GM19239 (cell line): ENCODE data around the gene MANSC1.
A peak's percentile ranks its signal among the peaks of the same experiment; 100 is the strongest.

Experiments
- DNase-seq: peaks from one replicate; pipeline ENCODE4 v3.0.0; 2011; ENCODE audit warnings: low spot score; ENCODE audit not compliant: insufficient read length
- FAIRE-seq: peaks from 2 replicates; lab custom pipeline; 2011; peaks lifted over from hg19 to GRCh38; lab: Jason Lieb, UNC

MANSC1 gene

GRCh38 chr12:12349711-12350665, at the start of gene MANSC1:
Gene MANSC1 (minus strand): TSS chr12:12350242. CDS start chr12:12343314, 6,928 bp downstream.
- no peak for DNase-seq
- no peak for FAIRE-seq

DNA sequence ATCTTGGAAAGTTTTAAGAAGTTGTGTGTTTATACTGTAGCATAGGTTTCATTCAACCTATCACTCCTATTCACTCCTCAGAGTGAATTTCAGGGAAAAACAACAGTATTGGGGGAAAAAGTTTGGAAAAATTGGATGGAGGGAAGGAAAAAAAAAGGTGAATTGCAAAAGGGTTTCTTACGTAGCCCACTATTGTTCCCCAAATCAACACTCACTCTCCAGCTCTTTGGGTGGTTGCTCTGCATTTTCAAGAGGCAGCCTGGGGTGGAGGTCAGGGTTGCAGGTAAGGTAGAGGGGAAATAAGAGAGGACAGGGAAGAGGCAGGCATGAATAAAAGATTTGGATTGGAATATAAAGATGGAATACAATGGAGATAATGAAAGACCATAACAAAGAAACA, 49.1 kb upstream of the MANSC1 start:
- FAIRE-seq, result no peak
- DNase-seq, result no peak

DNA sequence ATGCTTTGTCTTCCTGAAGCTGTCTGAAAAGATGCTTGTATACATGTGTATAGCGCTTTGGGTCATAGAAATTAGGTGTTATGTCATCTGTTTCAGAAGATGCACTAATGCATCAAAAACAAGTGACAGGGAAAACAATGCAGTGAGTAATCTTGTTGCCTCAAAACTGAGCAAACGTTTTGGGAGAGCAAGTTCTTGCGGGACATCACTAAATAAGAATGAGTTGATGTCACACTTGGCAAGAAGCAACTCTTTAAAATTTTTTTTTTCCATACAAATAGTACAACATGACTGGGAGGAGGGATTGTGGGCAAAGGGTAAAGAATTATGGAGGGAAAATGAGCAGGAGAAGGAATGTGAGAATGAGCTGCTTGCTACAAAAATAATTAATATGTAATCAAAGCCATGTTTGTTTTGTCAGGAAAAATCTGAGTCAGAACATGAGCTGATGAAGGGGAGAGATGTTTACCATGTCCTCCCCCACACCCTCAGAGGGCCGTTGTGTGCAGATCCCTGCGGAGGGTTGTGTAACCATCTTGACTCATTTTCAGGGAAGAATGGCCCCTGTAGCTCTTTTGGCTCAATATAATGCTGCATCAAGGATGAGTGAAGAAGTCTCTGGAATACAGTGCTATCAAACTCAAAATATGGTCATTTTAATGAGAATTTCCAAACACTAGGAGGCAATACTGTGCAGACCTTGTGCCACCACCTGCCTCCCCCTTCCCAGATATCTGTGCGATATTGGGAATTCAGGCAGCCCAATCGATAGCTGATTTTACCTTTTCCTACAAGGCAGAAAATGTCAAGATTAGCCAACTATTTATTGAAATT, 48.2 kb upstream of the MANSC1 start:
- no peak for DNase-seq
- no peak for FAIRE-seq

GRCh38 chr12:12397184-12397583, 47.1 kb upstream of the MANSC1 start:
- FAIRE-seq (no peak), DNase-seq (no peak)

GRCh38 chr12:12396694-12397093, 46.7 kb upstream of the MANSC1 start:
- FAIRE-seq, result no peak
- DNase-seq, result no peak

GRCh38 chr12:12393171-12393570, 43.1 kb upstream of the MANSC1 start:
- DNase-seq (no peak), FAIRE-seq (no peak)

DNA sequence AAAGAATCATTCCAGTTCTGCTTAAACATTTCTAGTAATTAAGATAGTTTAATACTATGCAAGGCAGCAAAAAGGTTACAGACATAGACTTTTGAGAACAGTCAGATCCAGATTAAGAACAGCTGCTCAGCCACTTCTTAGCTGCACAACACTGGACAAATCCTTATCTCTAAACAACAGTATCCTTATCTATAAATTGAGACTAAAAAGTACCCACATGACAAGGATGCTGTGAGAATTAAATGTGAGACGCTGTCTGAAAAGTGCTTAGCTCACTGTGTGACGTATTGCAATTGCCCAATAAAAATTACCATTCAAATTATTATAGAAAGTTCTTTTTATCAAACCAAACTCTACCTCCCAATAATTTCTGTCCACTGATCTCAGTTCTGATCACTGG, 42.4 kb upstream of the MANSC1 start:
- DNase-seq, result no peak
- FAIRE-seq, result no peak

DNA sequence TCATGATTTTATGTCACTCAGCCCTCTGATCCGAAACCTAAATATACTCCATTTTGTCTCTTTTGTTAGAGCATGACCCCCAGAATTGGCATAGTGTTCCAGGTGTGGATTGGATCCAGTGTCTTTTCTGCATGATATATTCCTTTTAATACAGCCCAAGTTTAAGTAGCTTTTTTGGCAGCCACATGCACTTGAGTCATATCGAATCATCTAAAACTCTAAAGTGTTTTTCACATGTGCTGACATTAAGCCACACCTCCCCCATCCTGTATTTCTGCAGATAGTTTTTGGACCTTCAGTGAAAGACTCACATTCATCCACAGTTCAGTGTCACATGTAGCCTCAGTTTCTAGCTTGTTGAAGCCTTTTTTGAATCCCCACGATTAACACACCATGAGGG, 37.5 kb upstream of the MANSC1 start:
- no peak for DNase-seq
- no peak for FAIRE-seq

- DNase-seq (no peak), FAIRE-seq (no peak)
Measured at GRCh38 chr12:12384571-12385340, 34.7 kb upstream of the MANSC1 start.

- FAIRE-seq (peak; percentile 33), DNase-seq (no peak)
Measured at GRCh38 chr12:12381982-12382381, 31.9 kb upstream of the MANSC1 start.

DNA sequence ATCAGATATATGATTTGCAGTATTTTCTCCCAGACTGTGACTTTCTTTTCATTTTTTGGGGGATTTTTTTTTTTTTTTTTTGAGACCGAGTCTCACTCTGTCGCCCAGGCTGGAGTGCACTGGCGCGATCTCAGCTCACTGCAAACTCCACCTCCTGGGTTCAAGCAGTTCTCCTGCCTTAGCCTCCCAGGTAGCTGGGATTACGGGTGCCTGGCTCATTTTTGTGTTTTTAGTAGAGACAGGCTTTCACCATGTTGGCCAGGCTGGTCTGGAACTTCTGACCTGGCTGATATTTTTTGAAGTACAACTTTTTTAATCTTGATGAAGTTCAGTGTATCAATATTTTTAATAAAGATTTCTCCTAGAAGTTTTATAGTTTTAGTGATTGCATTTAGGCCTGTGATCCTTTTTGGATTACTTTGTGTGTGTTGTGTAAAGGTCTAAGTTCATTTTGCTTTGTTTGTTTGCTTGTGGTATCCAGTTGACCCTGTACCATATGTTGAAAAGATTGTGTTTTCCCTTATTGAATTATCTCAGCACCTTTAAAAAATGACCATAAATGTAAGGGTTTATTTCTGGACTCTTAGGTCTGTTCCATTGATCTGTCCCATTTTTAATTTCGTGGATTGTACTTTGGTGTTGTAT, 31.0 kb upstream of the MANSC1 start:
- DNase-seq, result no peak
- no peak for FAIRE-seq

GRCh38 chr12:12379831-12380730, 30.0 kb upstream of the MANSC1 start:
- DNase-seq (no peak), FAIRE-seq (peak; percentile 57)

DNA sequence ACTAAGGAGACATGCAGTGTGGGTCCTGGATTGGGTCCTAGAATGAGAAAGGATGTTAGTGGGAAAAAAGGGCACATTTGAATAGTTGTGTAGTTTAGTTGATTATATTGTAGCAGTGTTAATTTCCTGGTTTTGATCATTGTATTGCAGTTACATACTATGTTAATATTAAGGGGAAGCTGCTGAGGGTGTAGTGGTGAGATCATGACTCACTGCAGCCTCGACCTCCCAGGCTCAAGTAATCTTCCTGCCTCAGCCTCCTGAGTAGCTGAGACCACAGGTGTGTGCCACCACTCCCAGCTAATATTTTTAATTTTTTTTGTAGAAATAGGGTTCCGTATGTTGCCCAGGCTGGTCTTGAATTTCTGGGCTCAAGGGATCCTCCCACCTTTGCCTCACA, 28.6 kb upstream of the MANSC1 start:
- FAIRE-seq (no peak), DNase-seq (no peak)

DNA sequence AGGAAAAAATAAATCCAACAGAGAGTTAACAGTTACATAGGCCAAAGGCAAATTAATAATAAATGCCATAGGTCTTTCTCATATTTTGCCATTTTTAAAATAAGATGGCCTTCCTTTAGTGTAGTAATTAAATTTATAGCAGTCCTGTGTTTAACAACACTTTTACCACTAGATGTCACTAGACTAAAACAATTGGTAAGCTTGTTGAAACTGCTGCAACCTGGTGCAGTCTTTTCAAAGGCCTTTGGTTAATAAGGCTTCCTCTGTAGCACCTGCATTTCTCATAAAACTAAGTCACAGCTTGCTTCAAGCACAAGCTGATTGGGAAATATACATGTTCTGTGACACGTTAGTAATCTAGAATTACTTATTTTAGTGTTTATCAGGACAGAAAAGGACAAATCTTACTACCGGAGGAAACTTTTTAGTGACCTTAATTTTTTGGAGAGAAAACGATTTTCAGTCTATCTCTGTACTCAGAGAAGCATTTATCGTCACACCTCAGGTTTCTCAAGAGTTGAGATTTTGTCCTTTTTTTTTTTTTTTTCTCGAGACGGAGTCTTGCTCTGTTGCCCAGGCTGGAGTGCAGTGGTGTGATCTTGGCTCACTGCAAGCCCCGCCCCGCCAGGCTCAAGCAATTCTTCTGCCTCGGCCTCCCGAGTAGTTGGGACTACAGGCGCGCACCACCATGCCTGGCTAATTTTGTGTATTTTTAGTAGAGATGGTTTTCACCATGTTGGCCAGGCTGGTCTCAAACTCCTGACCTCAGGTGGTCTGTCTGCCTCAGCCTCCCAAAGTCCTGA, 26.8 kb upstream of the MANSC1 start:
- FAIRE-seq (peak; percentile 95), DNase-seq (peak; percentile 37)

GRCh38 chr12:12372946-12373722, 23.1 kb upstream of the MANSC1 start:
- no peak for DNase-seq
- no peak for FAIRE-seq

GRCh38 chr12:12367482-12367998, 17.5 kb upstream of the MANSC1 start:
- no peak for DNase-seq
- FAIRE-seq, result no peak
